ENCODE results near the gene TNNT3. TPM values are rescaled to one million over a fixed set of nuclear protein-coding genes. Genes with fewer than 3 reads are reported as not detected.

Gene TNNT3
- total RNA-seq, 1 experiment from 2014 or later, result 0.88 TPM

- H3K4me3 ChIP-seq (ENCODE audit: low read depth, low read length), result no peak overlapping the region
- no peak for TF ChIP-seq CTCF (IDR thresholded peaks at IDR 0.05; ENCODE audit: insufficient read depth in 1 of 2, low read depth in 1 of 2, low read length in 1 of 2, severe bottlenecking in 1 of 2, unreplicated experiment in 1 of 2)
- Mint-ChIP-seq H3K4me3 (ENCODE audit: unreplicated experiment) (no peak overlapping the region), H3K4me1 (ENCODE audit: low read depth, unreplicated experiment) (peaks cover 8% of the 10 kb centered on the region), H3K36me3 (ENCODE audit: insufficient read depth, unreplicated experiment) (no peaks in the 10 kb centered on the region), H3K27me3 (ENCODE audit: insufficient read depth, unreplicated experiment) (peaks cover 5% of the 10 kb centered on the region), H3K27ac (ENCODE audit: unreplicated experiment) (no peak overlapping the region), H3K9me3 (ENCODE audit: unreplicated experiment) (no peaks in the 10 kb centered on the region)
- peak in 1 of 2 experiments; percentile 23 for DNase-seq
- BruUV-seq (replicated peaks), result no TSS peak
- ChIA-PET CTCF (no interaction called here), POLR2A (no interaction called here)
- intact Hi-C loops (cut with micrococcal nuclease; ENCODE audit: unreplicated experiment), result no loop called here
- no peaks in the 10 kb centered on the region for H3K36me3 ChIP-seq (ENCODE audit: control insufficient read depth, insufficient read depth, low read length)
- H3K4me1 ChIP-seq, result no peaks in the 10 kb centered on the region; the same call in 1 of the 2 replicates
- no peaks in the 10 kb centered on the region for H3K9me3 ChIP-seq
- H3K27me3 ChIP-seq (replicated peaks; ENCODE audit: control insufficient read depth, insufficient read depth, low read length), result no peaks in the 10 kb centered on the region
Measured at GRCh38 chr11:1929621-1930461, 10.3 kb downstream of the TNNT3 start.

GRCh38 chr11:1930462-1930830, 10.9 kb downstream of the TNNT3 start:
- BruUV-seq (replicated peaks), result no TSS peak
- peak in 1 of 2 experiments; percentile 23 for DNase-seq
- ChIA-PET POLR2A (no interaction called here), CTCF (no interaction called here)
- no peaks in the 10 kb centered on the region for H3K36me3 ChIP-seq (ENCODE audit: control insufficient read depth, insufficient read depth, low read length)
- H3K4me3 ChIP-seq (ENCODE audit: low read depth, low read length), result no peak overlapping the region
- Mint-ChIP-seq H3K9me3 (ENCODE audit: unreplicated experiment) (no peaks in the 10 kb centered on the region), H3K4me3 (ENCODE audit: unreplicated experiment) (no peak overlapping the region), H3K27me3 (ENCODE audit: insufficient read depth, unreplicated experiment) (peaks cover 5% of the 10 kb centered on the region), H3K4me1 (ENCODE audit: low read depth, unreplicated experiment) (peaks cover 8% of the 10 kb centered on the region), H3K27ac (ENCODE audit: unreplicated experiment) (no peak overlapping the region), H3K36me3 (ENCODE audit: insufficient read depth, unreplicated experiment) (no peaks in the 10 kb centered on the region)
- intact Hi-C loops (cut with micrococcal nuclease; ENCODE audit: unreplicated experiment), result no loop called here
- H3K9me3 ChIP-seq, result no peaks in the 10 kb centered on the region
- H3K27me3 ChIP-seq (replicated peaks; ENCODE audit: control insufficient read depth, insufficient read depth, low read length), result no peaks in the 10 kb centered on the region
- no peaks in the 10 kb centered on the region; the same call in 1 of the 2 replicates for H3K4me1 ChIP-seq
- no peak for TF ChIP-seq CTCF (IDR thresholded peaks at IDR 0.05; ENCODE audit: insufficient read depth in 1 of 2, low read depth in 1 of 2, low read length in 1 of 2, severe bottlenecking in 1 of 2, unreplicated experiment in 1 of 2)

- Histone ChIP-seq H3K9me3 (no peaks in the 10 kb centered on the region), H3K4me1 (no peaks in the 10 kb centered on the region; the same call in 1 of the 2 replicates), H3K36me3 (ENCODE audit: control insufficient read depth, insufficient read depth, low read length) (no peaks in the 10 kb centered on the region), H3K27me3 (replicated peaks; ENCODE audit: control insufficient read depth, insufficient read depth, low read length) (no peaks in the 10 kb centered on the region), H3K4me3 (ENCODE audit: low read depth, low read length) (no peak overlapping the region)
- intact Hi-C loops (cut with micrococcal nuclease; ENCODE audit: unreplicated experiment), result no loop called here
- Mint-ChIP-seq H3K27ac (ENCODE audit: unreplicated experiment) (no peak overlapping the region), H3K36me3 (ENCODE audit: insufficient read depth, unreplicated experiment) (no peaks in the 10 kb centered on the region), H3K4me3 (ENCODE audit: unreplicated experiment) (no peak overlapping the region), H3K4me1 (ENCODE audit: low read depth, unreplicated experiment) (peaks cover 8% of the 10 kb centered on the region), H3K27me3 (ENCODE audit: insufficient read depth, unreplicated experiment) (peaks cover 5% of the 10 kb centered on the region), H3K9me3 (ENCODE audit: unreplicated experiment) (no peaks in the 10 kb centered on the region)
- DNase-seq, result peak in 1 of 2 experiments; percentile 12
- no peak for TF ChIP-seq CTCF (IDR thresholded peaks at IDR 0.05; ENCODE audit: insufficient read depth in 1 of 2, low read depth in 1 of 2, low read length in 1 of 2, severe bottlenecking in 1 of 2, unreplicated experiment in 1 of 2)
- ChIA-PET POLR2A (no interaction called here), CTCF (interaction anchor here (0.7 to 1.4 kb wide), 2 partner anchors 220 to 538 kb away, joined by 3 to 6 read pairs; no protein-coding TSS in a partner anchor)
- BruUV-seq (replicated peaks), result no TSS peak
Measured at GRCh38 chr11:1931341-1932104, 12.0 kb downstream of the TNNT3 start.

All from Caco-2 (cell line).